Bronchial epithelial cell (primary cell): ENCODE data around the gene ACTMAP. TPM values are rescaled to one million over a fixed set of nuclear protein-coding genes. Genes with fewer than 3 reads are reported as not detected.

Experiments
- DNase-seq: peaks from one replicate; pipeline ENCODE4 v3.0.0-alpha.2; 2010; ENCODE audit warnings: low read depth
- FAIRE-seq: peaks from 2 replicates; lab custom pipeline; 2011; peaks lifted over from hg19 to GRCh38; lab: Jason Lieb, UNC
- H3K27me3 ChIP-seq: 2 replicates; pipeline ENCODE4 v1.5.1; 2011; ENCODE audit warnings: low read length; ENCODE audit not compliant: control insufficient read depth, insufficient read depth
- H3K36me3 ChIP-seq: 2 replicates; pipeline ENCODE4 v1.5.1; 2011; ENCODE audit warnings: low read length; ENCODE audit not compliant: control insufficient read depth, insufficient read depth
- H3K4me3 ChIP-seq: 2 replicates; pipeline ENCODE4 v1.5.1; 2011; ENCODE audit warnings: mild to moderate bottlenecking, low read depth, low read length, control low read depth
- total RNA-seq: library from RNA; depleted of rRNA; stranded (reverse); fragments of >200 nt; gene quantifications from 2 replicates; pipeline ENCODE4 v1.2.1, GENCODE V29; 2014
- TF ChIP-seq, protein P1 (sequence below): IDR thresholded peaks from 2 replicates; pipeline ENCODE4 v1.5.1; 2011; ENCODE audit warnings: mild to moderate bottlenecking, moderate library complexity, low read length, control low read depth, inconsistent platforms; ENCODE audit not compliant: insufficient read depth, severe bottlenecking

The ACTMAP gene
- total RNA-seq, 1 donor from 2014 or later: 0.26 TPM

DNA sequence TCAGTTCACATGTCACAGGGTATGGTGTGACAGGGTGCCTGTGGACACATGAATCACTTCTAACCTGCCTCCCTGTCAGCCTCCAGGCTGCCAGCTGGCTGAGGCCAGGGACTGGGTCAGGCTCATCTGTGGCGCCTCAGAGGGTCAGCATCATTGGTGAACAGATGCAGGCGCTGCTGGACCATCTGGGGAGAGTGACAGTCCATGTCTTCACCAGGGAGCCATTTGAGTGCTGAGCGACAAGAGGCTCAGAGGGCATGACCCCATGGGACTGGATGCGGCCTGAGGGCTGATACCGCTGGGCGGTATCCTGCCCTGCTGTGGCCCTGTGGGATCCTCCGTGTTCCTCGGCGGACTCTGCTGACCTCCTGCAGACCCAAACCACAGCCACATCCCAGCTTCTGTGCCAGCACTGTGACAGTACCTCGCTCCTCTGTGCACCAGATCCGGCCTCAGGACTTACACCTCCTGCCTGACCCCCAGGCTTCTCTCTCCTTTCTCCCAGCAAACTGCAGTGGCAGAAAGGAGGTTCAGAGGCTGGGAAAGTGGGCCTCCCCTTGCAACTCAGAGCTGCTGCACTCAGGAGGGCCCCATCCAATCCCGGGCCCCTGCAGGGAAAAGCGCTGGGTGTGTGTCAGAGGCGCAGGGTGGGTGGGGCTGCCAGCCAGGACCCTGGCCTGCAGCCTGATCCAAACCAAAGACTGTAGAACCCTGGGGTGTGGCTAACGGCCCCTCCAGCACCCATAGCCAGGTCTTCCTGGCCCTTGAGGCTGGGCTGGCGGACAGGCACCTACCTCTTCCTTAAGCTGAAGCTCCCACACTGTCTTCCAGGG lies 10.2 kb downstream of the ACTMAP start:
- no peak for FAIRE-seq
- Histone ChIP-seq H3K27me3 (no peaks in the 10 kb centered on the region), H3K4me3 (no peak overlapping the region), H3K36me3 (peaks cover 33% of the 10 kb centered on the region)
- no peak for DNase-seq
- TF ChIP-seq, protein P1, sequence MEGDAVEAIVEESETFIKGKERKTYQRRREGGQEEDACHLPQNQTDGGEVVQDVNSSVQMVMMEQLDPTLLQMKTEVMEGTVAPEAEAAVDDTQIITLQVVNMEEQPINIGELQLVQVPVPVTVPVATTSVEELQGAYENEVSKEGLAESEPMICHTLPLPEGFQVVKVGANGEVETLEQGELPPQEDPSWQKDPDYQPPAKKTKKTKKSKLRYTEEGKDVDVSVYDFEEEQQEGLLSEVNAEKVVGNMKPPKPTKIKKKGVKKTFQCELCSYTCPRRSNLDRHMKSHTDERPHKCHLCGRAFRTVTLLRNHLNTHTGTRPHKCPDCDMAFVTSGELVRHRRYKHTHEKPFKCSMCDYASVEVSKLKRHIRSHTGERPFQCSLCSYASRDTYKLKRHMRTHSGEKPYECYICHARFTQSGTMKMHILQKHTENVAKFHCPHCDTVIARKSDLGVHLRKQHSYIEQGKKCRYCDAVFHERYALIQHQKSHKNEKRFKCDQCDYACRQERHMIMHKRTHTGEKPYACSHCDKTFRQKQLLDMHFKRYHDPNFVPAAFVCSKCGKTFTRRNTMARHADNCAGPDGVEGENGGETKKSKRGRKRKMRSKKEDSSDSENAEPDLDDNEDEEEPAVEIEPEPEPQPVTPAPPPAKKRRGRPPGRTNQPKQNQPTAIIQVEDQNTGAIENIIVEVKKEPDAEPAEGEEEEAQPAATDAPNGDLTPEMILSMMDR: no peak

DNA sequence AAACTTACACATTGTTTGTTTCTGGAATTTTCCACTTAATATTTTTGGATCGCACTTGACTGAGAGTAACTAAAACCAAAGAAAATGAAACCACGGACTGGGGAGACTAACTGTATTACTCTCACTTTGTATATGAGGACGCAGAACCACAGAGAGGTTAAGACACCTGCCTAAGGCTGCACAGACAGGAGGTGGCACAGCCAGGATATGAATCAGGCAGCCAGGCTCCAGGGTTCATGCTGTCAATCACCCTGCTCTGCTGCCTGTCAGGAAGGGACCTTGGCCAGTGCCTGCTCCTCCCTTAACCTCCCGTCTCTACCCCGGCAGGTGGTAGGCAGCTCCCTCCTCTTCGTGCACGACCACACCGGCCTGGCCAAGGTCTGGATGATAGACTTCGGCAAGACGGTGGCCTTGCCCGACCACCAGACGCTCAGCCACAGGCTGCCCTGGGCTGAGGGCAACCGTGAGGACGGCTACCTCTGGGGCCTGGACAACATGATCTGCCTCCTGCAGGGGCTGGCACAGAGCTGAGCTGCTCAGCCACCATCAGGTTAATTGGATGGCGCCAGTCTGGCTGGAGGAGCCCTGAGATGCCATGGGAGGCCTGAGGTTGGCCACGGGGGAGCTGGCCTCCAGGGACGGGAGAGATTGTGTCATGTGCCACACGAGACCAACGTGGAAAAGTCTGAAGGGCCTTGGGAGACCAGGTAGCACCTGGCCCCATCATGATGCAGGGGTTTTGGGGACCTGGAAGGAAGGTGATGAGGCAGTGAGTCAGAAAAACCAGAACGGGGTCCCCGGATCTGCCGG lies 11.0 kb downstream of the ACTMAP start:
- TF ChIP-seq, protein P1: no peak
- Histone ChIP-seq H3K36me3 (peaks cover 38% of the 10 kb centered on the region), H3K4me3 (no peak overlapping the region)

DNA sequence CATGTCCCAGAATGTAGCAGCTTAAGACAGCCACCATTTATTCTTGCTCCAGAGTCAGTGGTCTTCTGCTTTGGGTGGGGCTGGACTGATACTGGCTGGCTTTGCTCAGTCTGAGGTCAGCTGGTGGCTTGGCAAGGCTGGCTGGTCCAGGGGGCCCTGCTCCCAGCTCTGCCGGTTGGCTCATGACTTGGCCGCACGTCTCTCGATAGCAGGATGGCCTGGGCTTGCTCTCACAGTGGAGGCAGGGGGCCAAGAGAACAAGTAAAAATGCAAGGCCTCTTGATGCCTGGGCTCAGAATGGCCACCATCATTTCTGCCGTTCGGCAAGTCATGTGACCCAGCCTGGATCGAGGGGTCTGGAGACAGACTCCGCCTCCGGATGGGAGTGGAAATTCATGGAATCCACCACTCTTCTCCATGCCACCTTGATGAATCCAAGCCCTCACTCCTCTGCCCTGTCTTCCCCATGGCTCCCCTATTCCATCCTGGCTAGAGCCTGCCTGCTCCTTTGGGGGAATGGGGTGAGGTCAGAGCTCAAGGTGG lies 13.1 kb downstream of the ACTMAP start:
- no peaks in the 10 kb centered on the region for H3K27me3 ChIP-seq
- DNase-seq (no peak), FAIRE-seq (no peak)
- TF ChIP-seq, protein P1: no peak
- peaks cover 48% of the 10 kb centered on the region for H3K36me3 ChIP-seq
- no peak overlapping the region for H3K4me3 ChIP-seq

More for the DNA sequence above, 11.0 kb downstream of the ACTMAP start:
- no peaks in the 10 kb centered on the region for H3K27me3 ChIP-seq
- DNase-seq (no peak), FAIRE-seq (no peak)

DNA sequence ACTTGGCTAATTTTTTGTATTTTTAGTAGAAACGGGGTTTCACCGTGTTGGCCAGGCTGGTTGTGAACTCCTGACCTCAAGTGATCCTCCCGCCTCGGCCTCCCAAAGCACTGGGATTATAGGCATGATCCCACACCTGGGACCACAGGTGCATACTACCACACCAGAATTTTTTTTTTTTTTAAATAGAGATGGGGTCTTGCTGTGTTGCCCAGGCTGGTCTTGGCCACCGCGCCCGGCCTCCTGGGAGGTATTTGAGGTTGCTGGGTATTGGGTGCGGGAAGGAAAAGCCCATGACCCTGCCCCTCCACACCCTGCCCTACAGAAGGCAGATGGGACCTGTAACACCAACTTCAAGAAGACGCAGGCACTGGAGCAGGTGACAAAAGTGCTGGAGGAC lies 13.6 kb downstream of the ACTMAP start:
- DNase-seq (no peak), FAIRE-seq (no peak)
- Histone ChIP-seq H3K4me3 (no peak overlapping the region), H3K36me3 (peaks cover 48% of the 10 kb centered on the region), H3K27me3 (no peaks in the 10 kb centered on the region)
- TF ChIP-seq, protein P1: no peak

DNA sequence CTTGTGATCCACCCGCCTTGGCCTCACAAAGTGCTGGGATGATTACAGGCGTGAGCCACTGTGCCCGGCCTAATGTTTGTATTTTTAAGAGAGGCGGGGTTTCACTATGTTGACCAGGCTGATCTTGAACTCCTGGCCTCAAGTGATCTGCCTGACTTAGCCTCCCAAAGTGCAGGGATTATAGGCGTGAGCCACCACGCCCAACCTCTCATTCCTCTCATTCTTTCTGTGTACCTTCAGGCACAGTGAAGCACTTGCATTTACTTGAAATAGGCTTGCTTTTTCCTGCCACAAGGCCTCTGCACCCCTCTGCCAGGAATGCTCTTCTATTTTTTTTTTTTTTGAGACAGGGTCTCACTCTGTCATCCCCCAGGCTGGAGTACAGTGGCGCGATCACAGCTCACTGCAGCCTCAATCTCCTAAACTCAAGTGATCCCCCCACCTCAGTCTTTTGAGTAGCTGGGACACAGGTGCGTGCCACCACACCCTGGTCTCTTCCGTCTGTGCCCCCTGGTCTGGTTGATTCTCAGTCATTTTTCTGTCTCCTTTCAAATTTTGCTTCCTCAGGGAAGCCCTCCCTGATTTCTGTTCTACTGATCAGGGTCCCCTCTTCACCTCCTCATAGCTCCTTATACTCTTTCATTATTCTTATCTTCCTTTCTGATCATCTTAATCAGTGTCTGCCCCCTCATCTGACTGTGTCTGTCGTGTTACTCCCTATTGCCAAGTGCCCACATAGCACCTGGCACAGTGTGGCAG lies 15.1 kb downstream of the ACTMAP start:
- H3K36me3 ChIP-seq: peaks cover 60% of the 10 kb centered on the region
- no peak for FAIRE-seq

More for the DNA sequence above, 15.1 kb downstream of the ACTMAP start:
- DNase-seq: no peak
- Histone ChIP-seq H3K4me3 (no peak overlapping the region), H3K27me3 (no peaks in the 10 kb centered on the region)
- TF ChIP-seq, protein P1: no peak
